ENCODE data around the gene ADAMTS13. TPM values are rescaled to one million over a fixed set of nuclear protein-coding genes. Genes with fewer than 3 reads are reported as not detected.
A peak's percentile ranks its signal among the peaks of the same experiment; 100 is the strongest.

The ADAMTS13 gene
- polyA plus RNA-seq, 2 donors = 1.2 to 4.3 TPM

GRCh38 chr9:133419005-133419404, 3.2 kb upstream of the ADAMTS13 start:
- H3K27ac ChIP-seq (ENCODE audit: low read depth in 2 of 2, low read length in 1 of 2) = peak overlapping the region in 1 of 2 donors; percentile 90
- H3K27me3 ChIP-seq (ENCODE audit: control insufficient read depth in 1 of 2, insufficient read depth in 2 of 2, low read length in 2 of 2) = no peaks in the 10 kb centered on the region
- 55 to 75% methylated on average over 13 of the region's 13 CpGs for WGBS, 2 donors
- peaks cover 8 to 9% of the 10 kb centered on the region in 2 donors for H3K4me1 ChIP-seq (ENCODE audit: control insufficient read depth in 2 of 2, insufficient read depth in 2 of 2, low read length in 1 of 2)
- H3K9me3 ChIP-seq (ENCODE audit: control insufficient read depth in 2 of 2, insufficient read depth in 1 of 2, low read depth in 1 of 2, low read length in 1 of 2) = no peaks in the 10 kb centered on the region
- H3K36me3 ChIP-seq (ENCODE audit: control insufficient read depth in 2 of 2, insufficient read depth in 2 of 2, low read length in 1 of 2) = peaks cover 3 to 11% of the 10 kb centered on the region in 2 donors
- H3K4me3 ChIP-seq (ENCODE audit: low read depth in 1 of 2, low read length in 2 of 2) = no peak overlapping the region

GRCh38 chr9:133420392-133420827, 1.8 kb upstream of the ADAMTS13 start:
- H3K4me1 ChIP-seq (ENCODE audit: control insufficient read depth in 2 of 2, insufficient read depth in 2 of 2, low read length in 1 of 2) = peaks cover 5 to 7% of the 10 kb centered on the region in 2 donors
- no peak overlapping the region for H3K4me3 ChIP-seq (ENCODE audit: low read depth in 1 of 2, low read length in 2 of 2)
- H3K36me3 ChIP-seq (ENCODE audit: control insufficient read depth in 2 of 2, insufficient read depth in 2 of 2, low read length in 1 of 2) = peaks cover 0 to 2% of the 10 kb centered on the region in 2 donors
- no peaks in the 10 kb centered on the region for H3K27me3 ChIP-seq (ENCODE audit: control insufficient read depth in 1 of 2, insufficient read depth in 2 of 2, low read length in 2 of 2)
- no peaks in the 10 kb centered on the region for H3K9me3 ChIP-seq (ENCODE audit: control insufficient read depth in 2 of 2, insufficient read depth in 1 of 2, low read depth in 1 of 2, low read length in 1 of 2)
- H3K27ac ChIP-seq (ENCODE audit: low read depth in 2 of 2, low read length in 1 of 2) = no peak overlapping the region
- WGBS, 2 donors = 62 to 64% methylated on average over 5 of the region's 5 CpGs

GRCh38 chr9:133423216-133423615, 1.0 kb downstream of the ADAMTS13 start:
- WGBS, 2 donors = 56 to 73% methylated on average over 3 of the region's 3 CpGs
- H3K4me1 ChIP-seq (ENCODE audit: control insufficient read depth in 2 of 2, insufficient read depth in 2 of 2, low read length in 1 of 2) = no peaks in the 10 kb centered on the region
- H3K4me3 ChIP-seq (ENCODE audit: low read depth in 1 of 2, low read length in 2 of 2) = no peak overlapping the region
- H3K36me3 ChIP-seq (ENCODE audit: control insufficient read depth in 2 of 2, insufficient read depth in 2 of 2, low read length in 1 of 2) = peaks cover 0 to 3% of the 10 kb centered on the region in 2 donors
- no peaks in the 10 kb centered on the region for H3K27me3 ChIP-seq (ENCODE audit: control insufficient read depth in 1 of 2, insufficient read depth in 2 of 2, low read length in 2 of 2)
- H3K9me3 ChIP-seq (ENCODE audit: control insufficient read depth in 2 of 2, insufficient read depth in 1 of 2, low read depth in 1 of 2, low read length in 1 of 2) = no peaks in the 10 kb centered on the region
- H3K27ac ChIP-seq (ENCODE audit: low read depth in 2 of 2, low read length in 1 of 2) = no peak overlapping the region

GRCh38 chr9:133424187-133424586, 2.0 kb downstream of the ADAMTS13 start:
- Histone ChIP-seq H3K27me3 (ENCODE audit: control insufficient read depth in 1 of 2, insufficient read depth in 2 of 2, low read length in 2 of 2) (no peaks in the 10 kb centered on the region), H3K4me1 (ENCODE audit: control insufficient read depth in 2 of 2, insufficient read depth in 2 of 2, low read length in 1 of 2) (peaks cover 0 to 5% of the 10 kb centered on the region in 2 donors), H3K4me3 (ENCODE audit: low read depth in 1 of 2, low read length in 2 of 2) (no peak overlapping the region), H3K27ac (ENCODE audit: low read depth in 2 of 2, low read length in 1 of 2) (no peak overlapping the region), H3K9me3 (ENCODE audit: control insufficient read depth in 2 of 2, insufficient read depth in 1 of 2, low read depth in 1 of 2, low read length in 1 of 2) (no peaks in the 10 kb centered on the region), H3K36me3 (ENCODE audit: control insufficient read depth in 2 of 2, insufficient read depth in 2 of 2, low read length in 1 of 2) (peaks cover 0 to 3% of the 10 kb centered on the region in 2 donors)
- 93 to 94% methylated on average over 12 of the region's 12 CpGs for WGBS, 2 donors

GRCh38 chr9:133425049-133425632, 3.0 kb downstream of the ADAMTS13 start:
- no peaks in the 10 kb centered on the region for H3K27me3 ChIP-seq (ENCODE audit: control insufficient read depth in 1 of 2, insufficient read depth in 2 of 2, low read length in 2 of 2)
- H3K9me3 ChIP-seq (ENCODE audit: control insufficient read depth in 2 of 2, insufficient read depth in 1 of 2, low read depth in 1 of 2, low read length in 1 of 2) = no peaks in the 10 kb centered on the region
- WGBS, 2 donors = 88 to 91% methylated on average over 22 of the region's 22 CpGs
- H3K27ac ChIP-seq (ENCODE audit: low read depth in 2 of 2, low read length in 1 of 2) = no peak overlapping the region
- no peak overlapping the region for H3K4me3 ChIP-seq (ENCODE audit: low read depth in 1 of 2, low read length in 2 of 2)
- H3K36me3 ChIP-seq (ENCODE audit: control insufficient read depth in 2 of 2, insufficient read depth in 2 of 2, low read length in 1 of 2) = peaks cover 0 to 3% of the 10 kb centered on the region in 2 donors
- peaks cover 0 to 5% of the 10 kb centered on the region in 2 donors for H3K4me1 ChIP-seq (ENCODE audit: control insufficient read depth in 2 of 2, insufficient read depth in 2 of 2, low read length in 1 of 2)

GRCh38 chr9:133426011-133426410, 3.8 kb downstream of the ADAMTS13 start:
- H3K4me1 ChIP-seq (ENCODE audit: control insufficient read depth in 2 of 2, insufficient read depth in 2 of 2, low read length in 1 of 2) = peaks cover 0 to 5% of the 10 kb centered on the region in 2 donors
- H3K27me3 ChIP-seq (ENCODE audit: control insufficient read depth in 1 of 2, insufficient read depth in 2 of 2, low read length in 2 of 2) = no peaks in the 10 kb centered on the region
- no peaks in the 10 kb centered on the region for H3K9me3 ChIP-seq (ENCODE audit: control insufficient read depth in 2 of 2, insufficient read depth in 1 of 2, low read depth in 1 of 2, low read length in 1 of 2)
- 74 to 84% methylated on average over 11 of the region's 11 CpGs for WGBS, 2 donors
- H3K4me3 ChIP-seq (ENCODE audit: low read depth in 1 of 2, low read length in 2 of 2) = no peak overlapping the region
- peaks cover 0 to 3% of the 10 kb centered on the region in 2 donors for H3K36me3 ChIP-seq (ENCODE audit: control insufficient read depth in 2 of 2, insufficient read depth in 2 of 2, low read length in 1 of 2)
- no peak overlapping the region for H3K27ac ChIP-seq (ENCODE audit: low read depth in 2 of 2, low read length in 1 of 2)

GRCh38 chr9:133427658-133428348, 5.6 kb downstream of the ADAMTS13 start:
- peak overlapping the region in 1 of 2 donors; percentile 29 for H3K4me3 ChIP-seq (ENCODE audit: low read depth in 1 of 2, low read length in 2 of 2)
- peaks cover 0 to 3% of the 10 kb centered on the region in 2 donors for H3K36me3 ChIP-seq (ENCODE audit: control insufficient read depth in 2 of 2, insufficient read depth in 2 of 2, low read length in 1 of 2)
- H3K27me3 ChIP-seq (ENCODE audit: control insufficient read depth in 1 of 2, insufficient read depth in 2 of 2, low read length in 2 of 2) = no peaks in the 10 kb centered on the region
- 56 to 57% methylated on average over 10 of the region's 10 CpGs for WGBS, 2 donors
- peaks cover 0 to 5% of the 10 kb centered on the region in 2 donors for H3K4me1 ChIP-seq (ENCODE audit: control insufficient read depth in 2 of 2, insufficient read depth in 2 of 2, low read length in 1 of 2)
- H3K27ac ChIP-seq (ENCODE audit: low read depth in 2 of 2, low read length in 1 of 2) = no peak overlapping the region
- H3K9me3 ChIP-seq (ENCODE audit: control insufficient read depth in 2 of 2, insufficient read depth in 1 of 2, low read depth in 1 of 2, low read length in 1 of 2) = no peaks in the 10 kb centered on the region

- Histone ChIP-seq H3K36me3 (ENCODE audit: control insufficient read depth in 2 of 2, insufficient read depth in 2 of 2, low read length in 1 of 2) (peaks cover 0 to 3% of the 10 kb centered on the region in 2 donors), H3K4me3 (ENCODE audit: low read depth in 1 of 2, low read length in 2 of 2) (peak overlapping the region; percentile 13 to 29), H3K27ac (ENCODE audit: low read depth in 2 of 2, low read length in 1 of 2) (no peak overlapping the region), H3K27me3 (ENCODE audit: control insufficient read depth in 1 of 2, insufficient read depth in 2 of 2, low read length in 2 of 2) (no peaks in the 10 kb centered on the region), H3K9me3 (ENCODE audit: control insufficient read depth in 2 of 2, insufficient read depth in 1 of 2, low read depth in 1 of 2, low read length in 1 of 2) (no peaks in the 10 kb centered on the region), H3K4me1 (ENCODE audit: control insufficient read depth in 2 of 2, insufficient read depth in 2 of 2, low read length in 1 of 2) (peaks cover 0 to 5% of the 10 kb centered on the region in 2 donors)
- 1 to 2% methylated on average over 35 to 57 of the region's 57 CpGs for WGBS, 2 donors
Observed at GRCh38 chr9:133428617-133429101, 6.5 kb downstream of the ADAMTS13 start.

- WGBS, 2 donors = 4 to 5% methylated on average over 8 to 18 of the region's 18 CpGs
Observed at GRCh38 chr9:133429214-133429613, 7.0 kb downstream of the ADAMTS13 start.

More at GRCh38 chr9:133429214-133429613, 7.0 kb downstream of the ADAMTS13 start:
- Histone ChIP-seq H3K4me3 (ENCODE audit: low read depth in 1 of 2, low read length in 2 of 2) (no peak overlapping the region), H3K9me3 (ENCODE audit: control insufficient read depth in 2 of 2, insufficient read depth in 1 of 2, low read depth in 1 of 2, low read length in 1 of 2) (no peaks in the 10 kb centered on the region), H3K4me1 (ENCODE audit: control insufficient read depth in 2 of 2, insufficient read depth in 2 of 2, low read length in 1 of 2) (peaks cover 0 to 5% of the 10 kb centered on the region in 2 donors), H3K36me3 (ENCODE audit: control insufficient read depth in 2 of 2, insufficient read depth in 2 of 2, low read length in 1 of 2) (peaks cover 0 to 3% of the 10 kb centered on the region in 2 donors), H3K27ac (ENCODE audit: low read depth in 2 of 2, low read length in 1 of 2) (no peak overlapping the region), H3K27me3 (ENCODE audit: control insufficient read depth in 1 of 2, insufficient read depth in 2 of 2, low read length in 2 of 2) (no peaks in the 10 kb centered on the region)

Data from esophagus (tissue), 2 donors.